ENCODE data around the gene CSNK1G1.

DNA sequence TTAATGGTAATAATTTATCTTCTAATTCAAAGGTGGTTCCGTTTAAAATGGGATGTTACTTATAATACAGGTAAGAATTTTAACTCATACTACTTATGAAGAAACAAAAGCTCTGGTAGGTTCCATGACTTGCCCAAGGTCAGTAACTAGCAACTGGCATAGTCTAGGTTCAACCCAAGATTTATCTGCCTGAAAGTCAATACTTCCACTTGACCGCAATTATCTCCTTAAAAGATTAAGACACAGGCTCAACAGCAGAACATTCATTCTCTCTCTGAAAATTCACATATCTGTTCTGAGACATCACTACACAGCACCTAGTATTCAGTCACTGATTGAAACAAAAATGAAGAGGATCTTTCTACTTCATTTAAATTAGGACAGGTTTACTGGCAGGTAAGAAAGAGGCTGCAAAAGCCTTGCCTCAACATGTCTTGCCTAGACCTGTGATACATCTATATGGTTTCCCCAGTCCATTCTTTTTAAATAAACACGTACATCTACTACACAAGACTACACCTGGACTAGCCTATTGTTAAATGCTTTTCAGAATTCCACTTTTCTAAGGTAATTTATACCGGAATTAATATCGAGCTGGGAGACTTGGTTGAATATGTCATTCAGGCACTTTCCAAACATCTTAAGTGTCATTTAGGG is 1.2 kb downstream of the CSNK1G1 start:
- TF ChIP-seq, protein P1, sequence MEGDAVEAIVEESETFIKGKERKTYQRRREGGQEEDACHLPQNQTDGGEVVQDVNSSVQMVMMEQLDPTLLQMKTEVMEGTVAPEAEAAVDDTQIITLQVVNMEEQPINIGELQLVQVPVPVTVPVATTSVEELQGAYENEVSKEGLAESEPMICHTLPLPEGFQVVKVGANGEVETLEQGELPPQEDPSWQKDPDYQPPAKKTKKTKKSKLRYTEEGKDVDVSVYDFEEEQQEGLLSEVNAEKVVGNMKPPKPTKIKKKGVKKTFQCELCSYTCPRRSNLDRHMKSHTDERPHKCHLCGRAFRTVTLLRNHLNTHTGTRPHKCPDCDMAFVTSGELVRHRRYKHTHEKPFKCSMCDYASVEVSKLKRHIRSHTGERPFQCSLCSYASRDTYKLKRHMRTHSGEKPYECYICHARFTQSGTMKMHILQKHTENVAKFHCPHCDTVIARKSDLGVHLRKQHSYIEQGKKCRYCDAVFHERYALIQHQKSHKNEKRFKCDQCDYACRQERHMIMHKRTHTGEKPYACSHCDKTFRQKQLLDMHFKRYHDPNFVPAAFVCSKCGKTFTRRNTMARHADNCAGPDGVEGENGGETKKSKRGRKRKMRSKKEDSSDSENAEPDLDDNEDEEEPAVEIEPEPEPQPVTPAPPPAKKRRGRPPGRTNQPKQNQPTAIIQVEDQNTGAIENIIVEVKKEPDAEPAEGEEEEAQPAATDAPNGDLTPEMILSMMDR (IDR thresholded peaks at IDR 0.05): no peak
- TF ChIP-seq POLR2AphosphoS5 (IDR thresholded peaks at IDR 0.05): no peak
- no peak for TF ChIP-seq EP300 (IDR thresholded peaks at IDR 0.05)
